Measurements from ENCODE around the gene TBC1D23.
"Not testable (repeated sequence)": the region's sequence is repeated elsewhere in the genome, so short reads cannot be mapped to it uniquely, and the experiment has no call there.

TBC1D23 gene

DNA sequence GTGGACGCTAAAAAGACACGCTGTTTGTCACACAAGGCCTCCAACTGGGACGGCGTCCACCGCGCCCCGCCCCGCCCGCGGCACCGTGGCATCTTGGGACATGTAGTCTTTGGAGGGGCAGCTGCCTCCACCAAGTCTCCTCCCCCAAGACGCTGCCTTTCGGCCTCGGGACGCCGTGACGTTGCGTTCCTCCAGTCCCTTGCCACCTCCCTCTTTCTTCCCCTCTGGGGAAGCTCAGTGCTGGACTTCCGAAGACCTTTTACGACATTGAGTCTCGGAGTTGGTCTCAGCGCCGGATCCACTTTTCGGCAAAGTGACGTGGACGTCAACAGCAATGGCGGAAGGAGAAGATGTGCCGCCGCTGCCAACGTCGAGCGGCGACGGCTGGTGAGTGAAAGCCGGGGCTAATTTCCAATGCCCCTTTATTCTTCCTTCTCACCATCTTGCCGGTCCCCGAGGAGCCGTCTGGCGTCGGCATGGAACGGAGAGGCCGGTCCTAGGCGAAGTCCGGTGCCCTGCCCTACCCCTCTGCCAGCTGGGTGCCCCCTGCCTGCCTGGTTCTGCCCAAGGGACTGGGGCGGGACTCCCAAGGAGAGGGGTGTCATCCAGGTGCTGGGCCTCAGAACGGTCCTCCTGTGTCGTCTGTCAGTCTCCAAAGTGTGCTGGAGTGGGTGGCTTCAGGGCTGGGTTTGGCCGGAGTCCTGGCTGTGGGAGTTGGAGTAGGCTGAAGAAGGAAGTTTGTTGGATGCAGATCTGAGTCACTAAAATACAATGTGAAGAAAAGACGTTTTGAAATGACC is at the start of gene TBC1D23:
TSS of gene TBC1D23 (plus strand) at position 308 of the 800 bp plus-strand sequence. CDS start at position 335, 27 bp downstream.
- Histone ChIP-seq H3K27me3 (replicated peaks; ENCODE audit: control insufficient read depth, insufficient read depth, low read length) (no peaks in the 10 kb centered on the region), H3K4me1 (ENCODE audit: control insufficient read depth, insufficient read depth, low read length) (peaks cover 79% of the 10 kb centered on the region), H3K9ac (ENCODE audit: low read length) (peak within 1 kb of the TSS; percentile 96), H3K9me3 (ENCODE audit: control insufficient read depth, low read length) (no peaks in the 10 kb centered on the region), H3K4me3 (ENCODE audit: low read length) (peak within 1 kb of the TSS; percentile 92), H3K36me3 (ENCODE audit: control insufficient read depth, insufficient read depth, low read length, severe bottlenecking) (no peaks in the 10 kb centered on the region)
- peak; percentile 100 for DNase-seq (ENCODE audit: low read depth)

DNA sequence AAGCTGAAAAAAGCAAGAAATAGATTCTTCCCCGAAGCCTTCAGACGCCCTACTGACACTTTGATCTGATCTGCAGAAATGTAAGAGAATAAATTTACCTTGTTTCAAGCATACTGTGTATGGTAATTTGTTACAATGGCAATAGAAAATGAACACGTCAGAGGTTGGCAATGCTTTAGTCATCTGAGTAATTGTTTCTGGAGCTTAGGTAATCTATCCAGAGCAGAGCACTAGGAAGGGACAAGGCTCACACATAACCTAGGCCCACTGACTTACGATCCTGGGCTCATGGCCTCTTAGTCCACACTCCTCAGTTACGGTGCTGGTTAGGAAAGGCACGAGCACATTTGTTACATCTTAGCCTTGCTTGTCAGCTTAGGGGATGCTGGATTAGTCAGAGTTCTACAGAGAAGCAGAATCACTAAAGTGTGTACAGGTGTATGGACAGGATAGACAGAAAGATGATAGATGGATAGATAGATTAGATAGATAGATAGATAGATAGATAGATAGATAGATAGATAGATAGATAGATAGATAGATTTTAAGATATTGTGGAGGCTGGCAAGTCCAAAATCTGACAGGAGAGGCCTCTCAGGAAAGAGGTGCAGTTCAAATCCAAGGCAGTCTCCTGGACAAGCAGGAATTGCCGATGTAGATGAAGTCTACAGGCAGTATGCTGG is 46.8 kb upstream of the TBC1D23 start:
- Histone ChIP-seq H3K4me1 (ENCODE audit: control insufficient read depth, insufficient read depth, low read length) (peaks cover 17% of the 10 kb centered on the region), H3K9me3 (ENCODE audit: control insufficient read depth, low read length) (peaks cover under 1% of the 10 kb centered on the region), H3K4me3 (ENCODE audit: low read length) (no peak overlapping the region), H3K36me3 (ENCODE audit: control insufficient read depth, insufficient read depth, low read length, severe bottlenecking) (no peaks in the 10 kb centered on the region), H3K27me3 (replicated peaks; ENCODE audit: control insufficient read depth, insufficient read depth, low read length) (no peaks in the 10 kb centered on the region), H3K9ac (ENCODE audit: low read length) (no peak overlapping the region)
- no peak for DNase-seq (ENCODE audit: low read depth)

DNA sequence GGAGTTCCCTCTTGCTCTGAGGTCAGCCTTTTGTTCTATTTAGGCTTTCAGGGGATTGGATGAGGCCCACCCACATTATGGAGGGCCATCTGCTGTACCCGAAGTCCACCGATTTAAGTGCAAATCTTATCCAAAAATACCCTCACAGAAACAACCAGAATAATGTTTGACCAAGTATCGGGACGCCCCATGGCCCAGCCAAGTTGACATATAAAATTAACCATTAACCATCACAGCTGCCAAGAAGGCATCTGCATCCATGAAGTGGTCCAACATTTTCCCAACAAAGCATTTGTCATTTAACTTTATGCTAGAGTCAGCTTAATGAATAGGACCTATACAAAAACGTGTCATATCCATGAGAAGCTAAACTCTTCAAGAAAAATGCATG is 46.2 kb upstream of the TBC1D23 start:
- DNase-seq (ENCODE audit: low read depth): no peak

GRCh38 chr3:100216713-100217112 is 44.1 kb upstream of the TBC1D23 start:
- DNase-seq (ENCODE audit: low read depth): no peak

More for the DNA sequence above, 46.2 kb upstream of the TBC1D23 start:
- Histone ChIP-seq H3K36me3 (ENCODE audit: control insufficient read depth, insufficient read depth, low read length, severe bottlenecking) (no peaks in the 10 kb centered on the region), H3K27me3 (replicated peaks; ENCODE audit: control insufficient read depth, insufficient read depth, low read length) (no peaks in the 10 kb centered on the region), H3K9me3 (ENCODE audit: control insufficient read depth, low read length) (peaks cover 4% of the 10 kb centered on the region), H3K4me1 (ENCODE audit: control insufficient read depth, insufficient read depth, low read length) (peaks cover 17% of the 10 kb centered on the region), H3K4me3 (ENCODE audit: low read length) (no peak overlapping the region), H3K9ac (ENCODE audit: low read length) (no peak overlapping the region)

GRCh38 chr3:100221159-100221558 is 39.6 kb upstream of the TBC1D23 start:
- no peak for DNase-seq (ENCODE audit: low read depth)
- Histone ChIP-seq H3K4me3 (ENCODE audit: low read length) (no peak overlapping the region), H3K27me3 (replicated peaks; ENCODE audit: control insufficient read depth, insufficient read depth, low read length) (no peaks in the 10 kb centered on the region), H3K4me1 (ENCODE audit: control insufficient read depth, insufficient read depth, low read length) (no peaks in the 10 kb centered on the region), H3K9ac (ENCODE audit: low read length) (no peak overlapping the region), H3K36me3 (ENCODE audit: control insufficient read depth, insufficient read depth, low read length, severe bottlenecking) (no peaks in the 10 kb centered on the region), H3K9me3 (ENCODE audit: control insufficient read depth, low read length) (peaks cover 10% of the 10 kb centered on the region)

More at GRCh38 chr3:100216713-100217112, 44.1 kb upstream of the TBC1D23 start:
- H3K4me3 ChIP-seq (ENCODE audit: low read length): no peak overlapping the region
- H3K36me3 ChIP-seq (ENCODE audit: control insufficient read depth, insufficient read depth, low read length, severe bottlenecking): no peaks in the 10 kb centered on the region
- no peaks in the 10 kb centered on the region for H3K27me3 ChIP-seq (replicated peaks; ENCODE audit: control insufficient read depth, insufficient read depth, low read length)
- peaks cover 10% of the 10 kb centered on the region for H3K9me3 ChIP-seq (ENCODE audit: control insufficient read depth, low read length)
- H3K4me1 ChIP-seq (ENCODE audit: control insufficient read depth, insufficient read depth, low read length): no peaks in the 10 kb centered on the region
- no peak overlapping the region for H3K9ac ChIP-seq (ENCODE audit: low read length)

GRCh38 chr3:100225193-100225592 is 35.6 kb upstream of the TBC1D23 start:
- DNase-seq (ENCODE audit: low read depth): no peak
- no peak overlapping the region for H3K4me3 ChIP-seq (ENCODE audit: low read length)
- H3K9me3 ChIP-seq (ENCODE audit: control insufficient read depth, low read length): peaks cover 6% of the 10 kb centered on the region
- H3K4me1 ChIP-seq (ENCODE audit: control insufficient read depth, insufficient read depth, low read length): peaks cover 14% of the 10 kb centered on the region
- H3K27me3 ChIP-seq (replicated peaks; ENCODE audit: control insufficient read depth, insufficient read depth, low read length): no peaks in the 10 kb centered on the region
- H3K9ac ChIP-seq (ENCODE audit: low read length): no peak overlapping the region
- no peaks in the 10 kb centered on the region for H3K36me3 ChIP-seq (ENCODE audit: control insufficient read depth, insufficient read depth, low read length, severe bottlenecking)

GRCh38 chr3:100225883-100226282 is 34.9 kb upstream of the TBC1D23 start:
- Histone ChIP-seq H3K9ac (ENCODE audit: low read length) (no peak overlapping the region), H3K4me1 (ENCODE audit: control insufficient read depth, insufficient read depth, low read length) (peaks cover 14% of the 10 kb centered on the region), H3K4me3 (ENCODE audit: low read length) (no peak overlapping the region), H3K9me3 (ENCODE audit: control insufficient read depth, low read length) (peaks cover 2% of the 10 kb centered on the region), H3K27me3 (replicated peaks; ENCODE audit: control insufficient read depth, insufficient read depth, low read length) (no peaks in the 10 kb centered on the region), H3K36me3 (ENCODE audit: control insufficient read depth, insufficient read depth, low read length, severe bottlenecking) (no peaks in the 10 kb centered on the region)
- DNase-seq (ENCODE audit: low read depth): no peak

- no peak overlapping the region for H3K4me3 ChIP-seq (ENCODE audit: low read length)
These were observed 33.9 kb upstream of the TBC1D23 start for GRCh38 chr3:100226712-100227429.

GRCh38 chr3:100227511-100227921 is 33.3 kb upstream of the TBC1D23 start:
- no peak for DNase-seq (ENCODE audit: low read depth)
- Histone ChIP-seq H3K4me1 (ENCODE audit: control insufficient read depth, insufficient read depth, low read length) (peaks cover 14% of the 10 kb centered on the region), H3K27me3 (replicated peaks; ENCODE audit: control insufficient read depth, insufficient read depth, low read length) (no peaks in the 10 kb centered on the region), H3K9ac (ENCODE audit: low read length) (no peak overlapping the region), H3K9me3 (ENCODE audit: control insufficient read depth, low read length) (no peaks in the 10 kb centered on the region), H3K4me3 (ENCODE audit: low read length) (no peak overlapping the region), H3K36me3 (ENCODE audit: control insufficient read depth, insufficient read depth, low read length, severe bottlenecking) (no peaks in the 10 kb centered on the region)

More at GRCh38 chr3:100226712-100227429, 33.9 kb upstream of the TBC1D23 start:
- no peaks in the 10 kb centered on the region for H3K9me3 ChIP-seq (ENCODE audit: control insufficient read depth, low read length)
- peaks cover 14% of the 10 kb centered on the region for H3K4me1 ChIP-seq (ENCODE audit: control insufficient read depth, insufficient read depth, low read length)
- H3K9ac ChIP-seq (ENCODE audit: low read length): no peak overlapping the region
- no peaks in the 10 kb centered on the region for H3K27me3 ChIP-seq (replicated peaks; ENCODE audit: control insufficient read depth, insufficient read depth, low read length)
- H3K36me3 ChIP-seq (ENCODE audit: control insufficient read depth, insufficient read depth, low read length, severe bottlenecking): no peaks in the 10 kb centered on the region
- peak; percentile 19 for DNase-seq (ENCODE audit: low read depth)

GRCh38 chr3:100228247-100228646 is 32.5 kb upstream of the TBC1D23 start:
- no peaks in the 10 kb centered on the region for H3K9me3 ChIP-seq (ENCODE audit: control insufficient read depth, low read length)
- H3K9ac ChIP-seq (ENCODE audit: low read length): no peak overlapping the region
- no peak overlapping the region for H3K4me3 ChIP-seq (ENCODE audit: low read length)
- DNase-seq (ENCODE audit: low read depth): no peak
- peaks cover 14% of the 10 kb centered on the region for H3K4me1 ChIP-seq (ENCODE audit: control insufficient read depth, insufficient read depth, low read length)
- H3K27me3 ChIP-seq (replicated peaks; ENCODE audit: control insufficient read depth, insufficient read depth, low read length): no peaks in the 10 kb centered on the region
- H3K36me3 ChIP-seq (ENCODE audit: control insufficient read depth, insufficient read depth, low read length, severe bottlenecking): no peaks in the 10 kb centered on the region

- H3K27me3 ChIP-seq (replicated peaks; ENCODE audit: control insufficient read depth, insufficient read depth, low read length); DNase-seq (ENCODE audit: low read depth); H3K36me3 ChIP-seq (ENCODE audit: control insufficient read depth, insufficient read depth, low read length, severe bottlenecking); H3K9me3 ChIP-seq (ENCODE audit: control insufficient read depth, low read length); H3K9ac ChIP-seq (ENCODE audit: low read length); H3K4me3 ChIP-seq (ENCODE audit: low read length): not testable (repeated sequence)
- H3K4me1 ChIP-seq (ENCODE audit: control insufficient read depth, insufficient read depth, low read length): peaks cover 14% of the 10 kb centered on the region
These were observed 31.6 kb upstream of the TBC1D23 start for GRCh38 chr3:100229188-100229587.
